ENCODE results near the gene PALLD. TPM values are rescaled to one million over a fixed set of nuclear protein-coding genes. Genes with fewer than 3 reads are reported as not detected.

Gene PALLD
- total RNA-seq, 1 experiment from 2014 or later: 6.5 TPM

- Histone ChIP-seq H3K9me3 (ENCODE audit: control insufficient read depth, insufficient read depth, low read depth, low read length) (no peaks in the 10 kb centered on the region), H3K27ac (ENCODE audit: low read length) (no peak overlapping the region), H3K27me3 (ENCODE audit: control insufficient read depth, insufficient read depth, low read length) (no peaks in the 10 kb centered on the region), H3K4me1 (ENCODE audit: control insufficient read depth, insufficient read depth, low read length) (no peaks in the 10 kb centered on the region; the same call in 1 of the 2 replicates), H3K36me3 (ENCODE audit: control insufficient read depth, insufficient read depth, low read length) (no peaks in the 10 kb centered on the region), H3K4me3 (ENCODE audit: low read depth in 2 of 2, low read length in 2 of 2) (no peak overlapping the region)
- BruUV-seq (replicated peaks): no TSS peak
- intact Hi-C loops (cut with micrococcal nuclease; ENCODE audit: unreplicated experiment) (no loop called here), in situ Hi-C loops (cut with HindIII; ENCODE audit: low pct_unique_long_range_greater_than_20kb, low sequenced_read_pairs) (no loop called here)
- ChIA-PET POLR2A (no interaction called here), CTCF (no interaction called here)
- TF ChIP-seq SIN3A (IDR thresholded peaks at IDR 0.05; ENCODE audit: borderline replicate concordance, insufficient read depth, low read depth, low read length) (no peak), TCF7L2 (IDR thresholded peaks at IDR 0.05; ENCODE audit: low read depth, low read length) (no peak), POLR2AphosphoS5 (IDR thresholded peaks at IDR 0.05; ENCODE audit: low read depth, low read length) (no peak), CTCF (IDR thresholded peaks at IDR 0.05) (no peak)
- TF ChIP-seq, protein P1, sequence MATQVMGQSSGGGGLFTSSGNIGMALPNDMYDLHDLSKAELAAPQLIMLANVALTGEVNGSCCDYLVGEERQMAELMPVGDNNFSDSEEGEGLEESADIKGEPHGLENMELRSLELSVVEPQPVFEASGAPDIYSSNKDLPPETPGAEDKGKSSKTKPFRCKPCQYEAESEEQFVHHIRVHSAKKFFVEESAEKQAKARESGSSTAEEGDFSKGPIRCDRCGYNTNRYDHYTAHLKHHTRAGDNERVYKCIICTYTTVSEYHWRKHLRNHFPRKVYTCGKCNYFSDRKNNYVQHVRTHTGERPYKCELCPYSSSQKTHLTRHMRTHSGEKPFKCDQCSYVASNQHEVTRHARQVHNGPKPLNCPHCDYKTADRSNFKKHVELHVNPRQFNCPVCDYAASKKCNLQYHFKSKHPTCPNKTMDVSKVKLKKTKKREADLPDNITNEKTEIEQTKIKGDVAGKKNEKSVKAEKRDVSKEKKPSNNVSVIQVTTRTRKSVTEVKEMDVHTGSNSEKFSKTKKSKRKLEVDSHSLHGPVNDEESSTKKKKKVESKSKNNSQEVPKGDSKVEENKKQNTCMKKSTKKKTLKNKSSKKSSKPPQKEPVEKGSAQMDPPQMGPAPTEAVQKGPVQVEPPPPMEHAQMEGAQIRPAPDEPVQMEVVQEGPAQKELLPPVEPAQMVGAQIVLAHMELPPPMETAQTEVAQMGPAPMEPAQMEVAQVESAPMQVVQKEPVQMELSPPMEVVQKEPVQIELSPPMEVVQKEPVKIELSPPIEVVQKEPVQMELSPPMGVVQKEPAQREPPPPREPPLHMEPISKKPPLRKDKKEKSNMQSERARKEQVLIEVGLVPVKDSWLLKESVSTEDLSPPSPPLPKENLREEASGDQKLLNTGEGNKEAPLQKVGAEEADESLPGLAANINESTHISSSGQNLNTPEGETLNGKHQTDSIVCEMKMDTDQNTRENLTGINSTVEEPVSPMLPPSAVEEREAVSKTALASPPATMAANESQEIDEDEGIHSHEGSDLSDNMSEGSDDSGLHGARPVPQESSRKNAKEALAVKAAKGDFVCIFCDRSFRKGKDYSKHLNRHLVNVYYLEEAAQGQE (IDR thresholded peaks at IDR 0.05; ENCODE audit: insufficient read depth in 1 of 2, low read depth in 2 of 2, low read length in 1 of 2): no peak
- DNase-seq (ENCODE audit: low read depth, low spot score): no peak
- ATAC-seq: no peak
These were observed 13.0 kb upstream of the PALLD start for GRCh38 chr4:168483811-168484210.

DNA sequence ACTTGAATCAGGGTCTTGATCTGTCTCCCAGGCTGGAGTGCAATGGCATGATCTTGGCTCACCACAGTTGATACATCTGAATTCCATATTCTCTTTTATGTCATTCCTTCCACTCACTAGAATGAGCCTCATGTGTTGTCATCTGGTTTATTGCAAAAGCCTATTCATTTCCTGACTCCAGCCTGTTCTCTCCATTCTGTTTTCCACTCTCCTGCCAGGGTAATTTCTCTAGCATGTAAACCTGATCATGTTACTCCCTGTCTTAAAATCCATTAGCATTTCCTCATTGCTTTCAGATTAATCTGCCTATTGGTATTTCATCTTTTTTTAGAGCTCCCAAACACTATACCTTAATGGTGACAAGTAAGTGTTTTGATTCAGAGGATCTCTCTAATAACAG is 12.2 kb upstream of the PALLD start:
- DNase-seq (ENCODE audit: low read depth, low spot score) (no peak), ATAC-seq (no peak)
- BruUV-seq (replicated peaks): no TSS peak
- Histone ChIP-seq H3K9me3 (ENCODE audit: control insufficient read depth, insufficient read depth, low read depth, low read length) (no peaks in the 10 kb centered on the region), H3K4me1 (ENCODE audit: control insufficient read depth, insufficient read depth, low read length) (no peaks in the 10 kb centered on the region; the same call in 1 of the 2 replicates), H3K4me3 (ENCODE audit: low read depth in 2 of 2, low read length in 2 of 2) (no peak overlapping the region), H3K27ac (ENCODE audit: low read length) (no peak overlapping the region), H3K36me3 (ENCODE audit: control insufficient read depth, insufficient read depth, low read length) (no peaks in the 10 kb centered on the region), H3K27me3 (ENCODE audit: control insufficient read depth, insufficient read depth, low read length) (no peaks in the 10 kb centered on the region)
- POLR2A ChIA-PET: no interaction called here
- intact Hi-C loops (cut with micrococcal nuclease; ENCODE audit: unreplicated experiment): no loop called here
- in situ Hi-C loops (cut with HindIII; ENCODE audit: low pct_unique_long_range_greater_than_20kb, low sequenced_read_pairs): no loop called here
- TF ChIP-seq TCF7L2 (IDR thresholded peaks at IDR 0.05; ENCODE audit: low read depth, low read length): no peak
- no peak for TF ChIP-seq SIN3A (IDR thresholded peaks at IDR 0.05; ENCODE audit: borderline replicate concordance, insufficient read depth, low read depth, low read length)
- no peak for TF ChIP-seq POLR2AphosphoS5 (IDR thresholded peaks at IDR 0.05; ENCODE audit: low read depth, low read length)
- TF ChIP-seq, protein P1 (IDR thresholded peaks at IDR 0.05; ENCODE audit: insufficient read depth in 1 of 2, low read depth in 2 of 2, low read length in 1 of 2): no peak
- no peak for TF ChIP-seq CTCF (IDR thresholded peaks at IDR 0.05)
- CTCF ChIA-PET: no interaction called here

Data from Panc1 (cell line).